Raji (cell line): Measurements from ENCODE around the gene MEGF11.
A peak's percentile ranks its signal among the peaks of the same experiment; 100 is the strongest.

Experiments
- POLR2A ChIP-seq: IDR thresholded peaks from 2 replicates; pipeline ENCODE4 v1.6.1; 2011; ENCODE audit warnings: low read depth, low read length, control low read depth; ENCODE audit not compliant: insufficient read depth

The MEGF11 gene

GRCh38 chr15:65885668-65886218, 367.8 kb downstream of the MEGF11 start:
- no peak for TF ChIP-seq POLR2A

- no peak for TF ChIP-seq POLR2A
These were observed 369.0 kb downstream of the MEGF11 start for GRCh38 chr15:65884511-65884910.

- TF ChIP-seq POLR2A = no peak
These were observed 370.0 kb downstream of the MEGF11 start for GRCh38 chr15:65883571-65883970.

- no peak for TF ChIP-seq POLR2A
These were observed 371.6 kb downstream of the MEGF11 start for GRCh38 chr15:65881766-65882434.

- TF ChIP-seq POLR2A = no peak
These were observed 375.8 kb downstream of the MEGF11 start for GRCh38 chr15:65877749-65878148.

GRCh38 chr15:65875458-65875857, 378.1 kb downstream of the MEGF11 start:
- TF ChIP-seq POLR2A = no peak

- TF ChIP-seq POLR2A = no peak
These were observed 380.3 kb downstream of the MEGF11 start for GRCh38 chr15:65873256-65873655.

GRCh38 chr15:65870889-65871533, 382.5 kb downstream of the MEGF11 start:
- peak; percentile 40; the same call in 1 of the 2 replicates for TF ChIP-seq POLR2A

GRCh38 chr15:65869954-65870871, 383.3 kb downstream of the MEGF11 start:
- TF ChIP-seq POLR2A = peak; percentile 10; the same call in 1 of the 2 replicates

GRCh38 chr15:65869126-65869953, 384.2 kb downstream of the MEGF11 start, which contains the start of gene RAB11A:
Gene RAB11A (plus strand): TSS chr15:65869491. CDS start chr15:65869586, 95 bp downstream.
- TF ChIP-seq POLR2A = peak; percentile 99

- TF ChIP-seq POLR2A = no peak
These were observed 384.9 kb downstream of the MEGF11 start for GRCh38 chr15:65868546-65869125.

GRCh38 chr15:65867244-65867643, 386.3 kb downstream of the MEGF11 start:
- TF ChIP-seq POLR2A = no peak

- TF ChIP-seq POLR2A = peak; percentile 4; the same call in 1 of the 2 replicates
These were observed 390.4 kb downstream of the MEGF11 start for GRCh38 chr15:65863106-65863505.

- TF ChIP-seq POLR2A = peak; percentile 38; the same call in 1 of the 2 replicates
These were observed 390.9 kb downstream of the MEGF11 start for GRCh38 chr15:65862682-65863081.
